ENCODE results near the gene NAT9.

NAT9 gene

DNA sequence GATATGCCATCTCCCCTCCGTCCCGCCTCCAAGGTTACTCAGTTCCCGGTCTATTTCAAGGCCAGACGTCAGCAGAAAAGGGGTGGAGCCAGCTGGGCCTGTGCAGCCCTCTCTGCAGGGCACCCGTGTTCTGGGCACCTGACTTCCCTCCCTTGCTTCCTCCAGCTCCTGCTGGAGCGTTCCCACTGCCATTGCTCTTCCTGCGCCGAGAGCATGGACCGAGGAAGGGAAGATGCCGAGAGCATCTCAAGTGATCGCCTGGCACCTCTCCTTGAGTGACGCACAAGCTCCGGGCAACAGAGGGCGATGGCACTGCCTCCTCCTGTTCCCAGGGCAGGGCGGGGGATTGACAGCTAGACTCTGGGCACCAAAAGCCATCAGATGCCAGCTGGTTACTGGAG, 29.4 kb upstream of the NAT9 start:
- DNase-seq (ENCODE audit: low spot score) = no peak

DNA sequence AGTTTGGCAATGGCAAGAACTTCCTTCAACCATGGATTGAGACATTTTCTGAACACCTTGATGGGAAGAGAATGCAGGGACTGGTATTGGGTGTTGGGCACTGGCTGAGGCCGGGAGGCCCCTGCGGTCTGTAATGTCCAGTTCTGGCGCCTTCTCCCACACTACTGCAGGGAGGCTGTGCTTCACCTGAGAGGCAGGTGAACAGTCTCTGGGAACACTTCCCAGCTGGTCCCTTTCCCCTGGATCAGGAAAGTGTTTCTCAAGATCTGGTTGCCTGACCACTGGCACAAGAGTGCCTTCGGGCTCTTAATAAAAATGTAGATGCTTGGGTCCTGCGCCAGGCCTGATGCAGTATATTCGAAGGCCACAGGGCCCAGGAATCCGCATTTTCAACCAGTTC, 28.5 kb upstream of the NAT9 start:
- no peak for DNase-seq (ENCODE audit: low spot score)

DNA sequence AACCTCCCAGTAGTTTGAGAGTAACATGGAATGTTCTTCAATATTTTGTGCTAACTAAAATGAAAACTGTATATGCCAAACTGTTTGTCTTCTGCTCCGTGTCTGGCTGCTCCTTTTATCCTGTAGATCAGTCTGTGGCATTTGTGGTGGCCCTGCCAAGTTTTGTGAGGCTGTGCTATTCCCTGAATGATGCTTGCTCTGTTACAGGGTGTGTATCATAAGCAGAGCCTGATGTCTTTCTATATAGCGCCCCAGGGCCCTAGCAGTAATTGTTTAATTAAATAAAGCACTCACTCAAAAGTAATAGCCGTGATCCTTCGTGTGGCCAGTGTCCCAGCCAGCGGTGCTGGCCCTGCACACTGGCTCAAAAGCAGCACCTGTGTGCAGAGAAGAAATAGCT, 27.8 kb upstream of the NAT9 start:
- no peak for DNase-seq (ENCODE audit: low spot score)

DNA sequence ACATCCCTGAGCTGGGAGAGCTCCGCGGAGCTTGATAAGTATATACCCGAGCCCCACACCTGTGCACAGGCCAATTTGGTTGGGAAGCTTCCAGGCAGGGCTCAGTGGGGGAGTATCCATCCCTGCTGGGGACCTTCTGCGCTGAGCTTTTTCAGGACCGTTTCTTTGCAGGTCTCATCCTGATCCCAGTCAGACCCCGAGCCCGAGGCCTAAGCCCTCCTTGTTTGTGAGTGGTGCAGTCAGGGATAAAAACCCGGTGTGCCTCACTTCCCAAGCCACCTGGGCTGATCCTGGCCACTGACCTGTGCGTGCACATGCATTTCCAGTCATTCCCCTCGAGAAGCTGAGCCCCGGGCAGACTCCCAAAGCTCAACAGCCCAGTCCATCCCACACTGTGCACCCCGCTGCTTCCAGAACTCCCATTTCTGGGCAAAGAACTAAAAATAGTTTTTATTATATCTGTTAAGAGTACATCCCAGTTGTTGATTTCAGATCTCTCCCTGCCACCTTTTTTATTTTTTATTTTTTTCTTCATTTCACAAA, 27.3 kb upstream of the NAT9 start:
- DNase-seq (ENCODE audit: low spot score) = no peak

- no peak for DNase-seq (ENCODE audit: low spot score)
These were observed 25.8 kb upstream of the NAT9 start for GRCh38 chr17:74801896-74802295.

GRCh38 chr17:74800531-74800930, 24.4 kb upstream of the NAT9 start:
- DNase-seq (ENCODE audit: low spot score) = no peak

DNA sequence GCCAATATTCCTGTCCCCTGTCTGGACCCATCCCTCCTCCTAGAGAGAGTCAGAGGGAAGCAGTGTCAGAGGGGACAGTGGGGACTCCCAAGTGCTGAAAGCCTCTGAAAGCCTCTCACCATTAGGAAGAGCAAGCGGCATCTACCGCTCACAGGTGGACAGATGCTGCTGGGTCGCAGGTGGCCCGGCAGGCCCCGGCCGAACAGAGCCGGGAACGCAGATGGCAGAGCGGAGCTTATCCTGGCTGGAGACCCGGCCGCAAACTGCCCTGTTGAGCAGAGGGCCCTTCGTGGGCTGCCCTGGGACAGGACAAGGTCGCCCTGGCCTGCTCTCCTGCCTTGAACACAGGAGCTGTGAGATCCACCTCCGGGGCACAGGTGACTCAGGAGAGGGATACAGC, 23.0 kb upstream of the NAT9 start:
- no peak for DNase-seq (ENCODE audit: low spot score)

DNA sequence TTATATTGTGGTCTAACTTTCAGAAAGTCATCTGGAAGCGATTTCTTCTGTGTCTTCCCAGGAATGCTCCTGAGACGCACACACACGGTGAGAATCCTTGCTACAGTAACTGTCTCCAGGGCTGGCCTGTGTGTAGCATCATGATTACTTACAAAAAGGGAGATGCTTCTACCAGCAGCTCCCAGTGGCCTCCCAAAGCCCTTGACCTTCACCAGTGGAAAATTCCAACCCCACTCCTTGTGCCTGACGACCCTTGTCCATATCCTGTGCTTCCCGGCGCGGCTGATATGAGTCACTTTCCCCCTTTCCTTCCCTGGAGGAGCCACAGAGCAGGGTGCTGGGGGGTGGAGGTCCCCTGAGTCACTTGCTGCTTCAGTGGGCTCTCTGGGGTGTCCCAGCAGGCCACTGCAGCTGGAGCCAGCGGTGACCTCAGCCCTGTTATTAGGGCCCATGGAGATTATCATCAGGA, 22.1 kb upstream of the NAT9 start:
- DNase-seq (ENCODE audit: low spot score) = no peak

DNA sequence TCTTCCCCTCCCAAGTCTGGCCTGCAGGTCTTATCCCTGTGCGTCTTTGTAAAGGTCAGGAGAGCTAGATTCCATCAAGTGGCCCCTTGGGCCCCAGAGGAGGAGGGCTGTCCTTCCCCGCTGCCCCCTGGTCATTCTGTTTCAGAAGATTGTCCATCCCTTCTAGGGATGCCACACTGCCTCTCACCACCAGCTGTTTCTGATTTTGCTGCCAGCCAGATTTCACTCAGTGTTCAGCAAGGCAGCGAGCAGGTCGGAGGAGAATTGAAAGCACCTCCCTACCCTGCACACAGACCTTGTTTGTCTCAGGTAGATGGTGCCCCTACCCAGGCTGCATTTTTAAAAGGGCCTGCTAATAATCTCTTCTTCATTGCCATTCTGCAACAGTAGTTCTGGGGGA, 21.7 kb upstream of the NAT9 start:
- no peak for DNase-seq (ENCODE audit: low spot score)

GRCh38 chr17:74796866-74797265, 20.7 kb upstream of the NAT9 start:
- DNase-seq (ENCODE audit: low spot score) = no peak

GRCh38 chr17:74796211-74796610, 20.1 kb upstream of the NAT9 start:
- DNase-seq (ENCODE audit: low spot score) = no peak

DNA sequence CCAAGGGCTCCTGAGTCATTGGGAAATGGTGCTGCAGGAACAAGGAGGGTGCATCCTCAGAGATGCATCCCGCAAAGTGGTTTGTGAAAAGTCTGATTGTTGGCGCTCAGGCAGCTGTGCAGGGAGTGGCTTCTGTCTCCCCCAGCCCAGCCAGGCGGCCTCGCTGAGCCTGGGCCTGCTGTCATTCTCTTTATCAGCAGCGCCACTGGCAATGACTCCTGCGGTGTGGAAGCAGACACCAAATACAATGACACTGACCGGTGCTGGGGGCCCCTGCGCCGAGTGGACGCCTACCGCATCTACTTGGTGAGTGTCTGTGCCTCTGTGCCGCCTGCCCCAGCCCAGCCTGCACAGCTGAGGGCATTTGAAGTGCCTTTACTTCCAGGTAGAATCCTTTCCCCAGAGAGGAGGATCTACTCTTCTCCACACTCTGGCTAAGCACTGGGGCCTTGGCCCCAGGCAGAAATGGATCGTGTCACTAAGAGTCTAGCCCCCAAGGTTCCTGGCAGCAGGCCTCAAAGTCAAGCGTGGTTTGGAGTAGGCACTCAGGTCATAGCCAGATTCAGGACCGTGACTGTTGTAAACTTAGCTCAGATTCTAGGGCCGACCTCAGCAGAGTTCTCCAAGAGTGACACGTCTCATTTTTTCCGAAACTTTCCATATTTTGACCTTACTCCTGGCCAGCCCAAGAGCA, 19.3 kb upstream of the NAT9 start:
- no peak for DNase-seq (ENCODE audit: low spot score)

GRCh38 chr17:74792586-74793105, 16.5 kb upstream of the NAT9 start:
- DNase-seq (ENCODE audit: low spot score) = no peak

DNA sequence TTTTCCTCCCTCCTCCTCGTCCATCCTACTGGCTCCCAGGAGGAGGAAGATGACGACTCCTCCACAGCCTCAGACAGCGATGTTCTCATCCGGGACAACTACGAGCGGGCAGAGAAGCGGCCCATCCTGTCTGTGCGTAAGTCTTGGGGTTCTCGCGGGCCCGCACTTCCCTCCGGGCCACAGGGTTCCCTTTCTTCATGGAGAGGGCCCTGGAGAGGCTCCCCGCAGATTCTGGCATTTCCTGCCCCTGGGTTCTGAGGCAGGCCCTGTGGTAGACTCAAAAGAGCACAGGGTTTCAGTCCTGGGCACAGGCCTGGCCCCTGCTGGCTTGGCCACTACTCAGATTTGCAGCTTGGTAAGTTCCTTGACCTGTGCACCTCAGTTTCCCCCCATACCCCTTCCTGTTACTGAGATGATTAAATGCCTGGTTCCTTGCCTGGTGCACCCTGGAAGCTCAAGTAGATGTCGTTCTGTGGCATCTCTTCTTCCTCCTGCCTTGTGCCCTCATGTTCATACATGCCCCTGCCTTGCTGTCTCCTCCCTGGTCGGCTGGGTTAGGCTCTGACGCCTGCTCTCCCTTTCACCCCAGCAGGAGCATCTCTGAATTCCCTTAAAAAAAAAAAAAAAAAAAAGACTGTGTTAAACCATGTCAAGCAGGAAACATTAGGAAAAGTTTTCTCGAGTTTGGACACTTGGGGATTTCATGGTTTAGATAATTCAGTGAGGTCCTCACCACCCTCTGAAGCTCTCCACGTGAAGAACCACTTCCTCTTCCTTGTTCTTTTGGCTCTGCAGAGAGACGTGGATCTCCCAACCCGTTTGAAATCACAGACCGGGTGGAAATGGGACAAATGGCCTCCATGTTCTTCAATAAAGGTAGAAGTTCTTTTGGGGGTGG, 14.3 kb upstream of the NAT9 start:
- DNase-seq (ENCODE audit: low spot score) = no peak

DNA sequence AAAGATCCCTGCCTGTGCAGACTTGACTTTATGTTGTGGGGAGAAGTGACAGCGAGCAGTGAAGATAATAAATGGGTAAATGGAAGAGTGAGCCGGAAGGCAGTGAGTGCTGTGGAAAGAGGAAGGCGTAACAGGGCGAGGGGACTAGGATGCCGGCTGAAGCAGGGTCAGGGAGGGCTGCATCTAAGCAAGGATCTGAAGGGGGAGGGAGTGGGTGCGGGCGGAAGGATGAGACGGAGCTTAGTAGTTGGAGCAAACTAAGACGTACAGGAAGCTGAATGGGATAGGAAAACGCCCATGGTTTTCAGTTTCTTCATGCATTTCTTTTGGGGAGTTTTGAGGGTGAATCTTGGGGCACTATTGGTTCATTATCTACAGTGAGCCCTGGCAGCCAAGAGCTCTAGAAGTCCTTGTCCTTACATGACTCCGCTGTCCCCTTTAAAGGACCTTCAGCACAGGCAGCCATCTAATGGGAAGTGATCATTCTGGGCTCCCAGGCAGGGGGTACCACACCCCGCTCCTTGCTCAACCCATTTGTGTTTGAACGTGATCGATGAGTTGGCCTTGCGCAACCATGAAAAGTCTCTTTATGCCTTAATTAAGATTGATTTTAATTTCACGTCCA, 10.4 kb upstream of the NAT9 start:
- DNase-seq (ENCODE audit: low spot score) = no peak

GRCh38 chr17:74785981-74786360, 9.8 kb upstream of the NAT9 start:
- no peak for DNase-seq (ENCODE audit: low spot score)

DNA sequence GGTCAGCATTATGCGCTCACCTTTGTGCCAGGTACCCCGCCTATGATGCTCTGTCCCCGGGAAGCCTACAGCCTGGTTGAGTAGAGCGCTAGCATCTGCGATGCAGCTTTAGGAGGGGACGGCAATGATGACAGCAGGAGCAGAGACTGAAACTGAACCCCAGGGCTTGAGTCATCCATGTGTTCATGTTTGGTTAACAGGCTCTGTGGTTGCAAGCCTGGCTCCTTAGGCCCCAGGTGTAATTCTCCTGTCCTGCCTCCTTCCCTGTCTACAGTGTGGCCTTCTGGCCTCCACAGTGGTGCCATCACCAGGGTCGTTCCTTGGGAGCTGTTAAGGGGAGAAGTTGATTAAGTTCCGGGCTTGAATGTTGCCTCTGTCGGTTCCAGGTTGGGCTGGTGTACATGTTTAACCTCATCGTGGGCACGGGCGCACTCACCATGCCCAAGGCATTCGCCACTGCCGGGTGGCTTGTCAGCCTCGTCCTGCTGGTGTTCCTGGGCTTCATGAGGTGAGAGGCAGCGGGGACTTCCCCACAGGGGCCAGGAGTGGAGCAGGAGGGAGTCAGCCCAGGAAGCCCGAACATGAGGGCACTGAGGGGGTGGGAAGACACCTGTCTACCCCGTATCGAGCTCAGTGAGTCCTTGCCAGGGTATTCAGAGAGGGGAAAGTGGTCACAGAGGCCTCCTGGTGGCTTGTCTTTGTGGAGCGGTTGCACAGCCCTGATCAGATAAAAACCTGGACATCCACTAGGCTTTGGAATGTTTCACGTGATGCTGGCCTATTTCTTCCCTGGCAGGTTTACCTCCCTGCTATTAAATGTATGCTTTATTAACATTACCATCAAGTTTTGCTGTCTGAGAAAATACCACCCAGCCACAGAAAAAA, 9.2 kb upstream of the NAT9 start:
- no peak for DNase-seq (ENCODE audit: low spot score)

DNA sequence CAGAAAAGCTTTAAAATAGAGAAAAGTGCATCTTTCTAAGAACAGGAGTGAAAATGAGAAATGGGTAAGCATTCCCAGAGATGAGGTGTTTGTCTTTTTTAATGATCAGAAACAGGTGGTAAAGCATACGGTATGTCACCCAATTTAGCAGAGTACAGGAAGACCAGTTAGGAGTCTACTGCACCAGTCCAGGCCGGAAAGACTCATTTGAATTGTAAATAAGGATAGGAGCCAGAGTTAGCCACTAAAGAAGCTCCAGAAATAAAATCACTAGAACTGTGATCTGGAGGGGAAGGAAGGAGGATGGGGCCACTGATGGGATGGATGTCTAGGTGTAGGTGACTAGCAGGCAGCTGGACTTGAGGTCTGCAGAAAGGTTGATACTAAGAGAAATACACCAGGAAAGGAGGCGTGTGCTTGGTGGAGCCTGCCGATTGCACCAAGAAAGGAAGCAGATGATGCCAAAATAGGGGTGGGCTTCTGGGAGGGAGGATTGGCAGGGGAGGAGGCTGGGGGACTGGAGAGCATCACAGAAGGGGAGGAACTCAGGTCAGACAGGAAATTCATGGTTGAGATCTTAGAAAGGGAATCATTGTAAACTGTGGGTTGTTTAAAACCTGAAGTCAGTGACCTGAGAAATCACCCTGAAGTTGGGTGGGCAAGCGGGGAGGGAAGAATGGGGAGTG, 8.1 kb upstream of the NAT9 start:
- DNase-seq (ENCODE audit: low spot score) = no peak

DNA sequence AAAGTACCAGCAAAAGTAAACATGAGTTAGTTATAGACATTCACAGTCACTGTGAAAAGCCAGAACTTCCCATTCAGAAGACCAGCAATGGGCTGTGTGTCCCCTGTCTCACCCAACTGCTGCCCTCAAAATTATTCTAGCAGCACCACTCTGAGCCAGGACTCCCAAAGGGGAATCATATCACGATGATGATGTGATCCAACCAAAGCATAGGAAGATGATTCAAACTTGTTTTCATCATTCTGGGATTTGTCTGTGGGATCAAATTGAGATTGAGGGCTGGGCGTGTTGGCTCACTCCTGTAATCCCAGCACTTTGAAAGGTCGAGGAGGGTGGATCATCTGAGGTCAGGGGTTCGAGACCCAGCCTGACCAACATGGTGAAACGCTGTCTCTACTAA, 6.4 kb upstream of the NAT9 start:
- DNase-seq (ENCODE audit: low spot score) = no peak

DNA sequence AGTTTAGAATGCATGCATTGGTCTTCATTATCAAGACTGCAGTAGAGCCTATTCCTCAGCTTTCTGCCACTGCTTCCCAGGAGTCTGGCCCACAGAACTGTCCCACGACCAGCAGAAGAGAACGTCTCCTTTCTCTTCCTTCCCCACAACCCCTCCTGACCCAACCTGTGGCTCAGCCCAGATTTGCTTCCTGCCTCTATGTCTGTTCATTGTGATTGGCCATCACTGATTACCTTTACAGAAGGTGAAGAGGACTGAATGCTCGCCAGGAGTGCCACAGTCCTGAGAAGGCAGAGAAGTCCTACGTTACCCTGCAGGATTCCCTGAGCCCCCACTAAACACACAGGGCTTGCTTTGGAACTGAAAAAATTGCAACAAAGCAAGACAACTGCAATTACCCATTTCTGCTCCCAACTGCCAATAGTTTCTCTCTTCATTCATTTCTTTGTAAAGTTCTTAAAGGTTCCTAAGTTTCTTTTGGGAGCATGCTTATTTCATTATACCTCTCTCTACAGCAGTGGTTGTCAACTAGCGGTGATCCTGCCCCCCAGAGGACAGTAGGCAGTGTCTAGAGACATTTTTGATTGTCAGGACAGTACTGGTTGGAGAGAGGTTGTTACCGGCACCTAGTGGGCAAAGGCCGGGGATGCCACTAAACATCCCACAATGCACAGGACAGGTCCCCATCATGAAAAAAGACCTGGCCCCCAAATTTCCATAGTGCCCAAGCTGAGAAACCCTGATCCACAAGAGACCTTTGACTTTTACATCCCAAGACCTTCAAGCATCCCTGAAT, 4.5 kb upstream of the NAT9 start:
- DNase-seq (ENCODE audit: low spot score) = no peak

All from LoVo (cell line).